Amniotic epithelial cell (primary cell): ENCODE data around the gene ARHGEF7.

ENCODE experiments used
- DNase-seq: peaks from one replicate; pipeline ENCODE4 v3.0.0-alpha.2; 2010; ENCODE audit warnings: low read depth

Gene ARHGEF7

DNA sequence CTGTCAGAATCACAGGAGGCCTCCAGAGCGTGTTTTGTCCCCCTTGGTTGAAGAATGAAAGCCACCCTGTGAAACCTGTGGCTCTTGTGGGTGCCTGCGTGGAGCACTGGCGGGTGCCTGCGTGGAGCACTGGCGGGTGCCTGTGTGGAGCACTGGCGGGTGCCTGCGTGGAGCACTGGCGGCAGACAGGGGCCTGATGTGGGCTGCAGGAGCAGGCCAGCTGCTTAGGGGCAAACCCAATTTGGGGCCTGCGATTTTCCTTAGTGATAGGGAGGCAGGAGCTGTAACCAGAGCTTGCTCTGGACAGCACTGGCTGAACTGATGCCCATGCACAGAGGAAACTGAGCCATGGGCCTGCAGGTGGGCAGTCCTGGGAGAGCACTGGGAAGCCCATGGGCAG is 24.3 kb downstream of the ARHGEF7 start:
- DNase-seq, result no peak

DNA sequence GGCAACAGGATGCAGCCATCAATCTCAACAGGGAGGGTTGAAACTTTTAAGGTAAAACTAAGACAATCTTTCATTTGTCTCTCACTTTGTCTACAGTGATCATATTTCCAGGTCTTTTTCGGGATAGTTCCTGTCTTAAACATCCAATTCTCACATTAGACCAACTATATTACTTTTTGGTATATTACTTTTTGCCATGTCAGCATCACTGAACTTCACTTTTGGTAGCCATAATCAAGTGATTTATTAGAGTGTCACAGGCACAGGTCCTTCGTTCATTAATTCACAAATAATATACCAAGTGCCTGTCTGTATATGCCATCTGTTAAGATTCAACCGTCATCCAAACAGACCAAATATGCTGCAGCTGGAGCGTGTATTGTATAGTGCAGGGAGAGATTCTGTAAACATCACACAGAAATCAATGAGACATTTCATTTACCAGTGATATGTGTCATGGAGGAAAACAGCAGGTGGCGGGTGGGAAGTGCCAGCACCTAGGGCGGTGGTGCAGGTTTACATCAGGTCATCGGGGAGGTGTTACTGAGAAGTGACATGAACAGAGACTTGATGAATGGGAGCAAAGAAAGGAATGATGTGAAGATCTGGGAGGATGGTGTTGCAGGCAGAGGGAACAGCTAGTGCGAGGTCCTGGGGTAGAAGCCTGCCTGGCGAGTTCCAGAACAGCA is 24.9 kb downstream of the ARHGEF7 start:
- no peak for DNase-seq

DNA sequence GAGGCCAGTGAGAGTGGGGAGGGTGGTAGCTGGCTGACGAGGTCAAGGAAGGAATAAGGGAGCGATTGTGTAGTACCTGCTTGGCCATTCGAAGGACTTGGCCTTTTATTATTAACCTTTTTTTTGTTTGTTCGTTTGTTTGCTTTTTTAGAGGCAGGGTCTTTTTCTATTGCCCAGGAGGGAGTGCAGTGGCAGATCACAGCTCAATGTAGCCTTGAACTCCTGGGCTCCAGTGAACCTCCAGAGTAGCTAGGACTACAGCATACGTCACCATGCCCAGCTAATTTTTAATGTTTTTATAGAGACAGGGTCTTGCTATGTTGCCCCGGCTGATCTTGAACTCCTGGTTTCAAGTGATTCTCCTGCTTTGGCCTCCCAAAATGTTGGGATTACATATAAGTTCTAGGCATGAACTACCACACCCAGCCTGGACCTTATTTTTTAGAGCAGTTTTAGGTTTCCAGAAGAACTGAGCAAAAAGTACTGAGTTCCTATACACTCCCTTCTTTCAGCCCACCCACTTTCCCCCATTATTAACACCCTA is 25.5 kb downstream of the ARHGEF7 start:
- DNase-seq, result no peak

DNA sequence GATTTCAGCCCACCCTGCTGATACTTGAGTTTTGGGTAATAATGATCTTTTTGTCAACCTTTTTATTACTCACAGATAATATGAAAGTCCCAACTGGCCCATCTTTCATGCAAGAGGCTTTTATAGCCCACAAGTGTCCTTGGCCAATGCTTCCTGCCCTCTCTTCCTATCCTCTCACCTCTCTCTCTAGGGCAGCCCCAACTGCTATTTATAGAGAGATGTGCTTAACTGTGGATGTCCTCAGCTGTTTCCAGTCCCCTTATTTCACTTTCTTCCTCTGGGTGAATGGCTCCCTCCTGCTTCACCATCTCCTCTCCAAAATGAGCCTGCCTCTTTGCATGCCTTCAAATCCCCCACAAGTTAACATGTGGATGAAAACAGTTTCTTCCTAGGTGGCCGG is 27.4 kb downstream of the ARHGEF7 start:
- no peak for DNase-seq

DNA sequence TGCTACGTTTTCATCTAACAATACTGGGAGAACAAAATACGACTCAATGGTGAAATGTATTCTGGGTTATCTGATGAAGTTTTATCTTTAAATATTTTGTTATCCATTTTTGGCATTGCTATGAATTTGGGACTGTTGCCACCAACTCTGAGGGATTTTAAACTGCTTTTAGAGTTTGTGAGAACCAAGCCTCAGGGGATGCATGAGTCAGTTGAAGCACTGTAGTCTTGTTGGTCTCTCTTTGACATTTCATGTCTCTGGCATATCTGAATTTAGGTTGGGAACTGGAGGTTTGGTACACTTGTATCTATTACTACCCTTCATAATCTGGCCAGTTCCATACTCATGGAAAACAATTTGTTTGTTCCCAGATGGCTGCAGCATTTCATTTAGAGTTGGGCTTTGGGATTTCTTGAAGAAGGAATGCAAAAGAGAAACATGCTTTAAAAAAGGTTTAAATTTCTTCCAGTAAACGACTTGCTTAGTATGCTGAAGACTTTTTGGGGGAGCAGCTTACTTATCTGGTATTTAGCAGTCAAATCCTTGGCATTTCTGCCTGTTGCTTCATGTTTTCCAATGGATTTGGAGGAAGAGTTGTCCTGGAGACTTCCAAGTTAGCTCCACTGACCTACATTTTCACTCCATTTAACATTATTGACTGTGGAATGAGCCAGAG is 28.9 kb downstream of the ARHGEF7 start:
- no peak for DNase-seq

DNA sequence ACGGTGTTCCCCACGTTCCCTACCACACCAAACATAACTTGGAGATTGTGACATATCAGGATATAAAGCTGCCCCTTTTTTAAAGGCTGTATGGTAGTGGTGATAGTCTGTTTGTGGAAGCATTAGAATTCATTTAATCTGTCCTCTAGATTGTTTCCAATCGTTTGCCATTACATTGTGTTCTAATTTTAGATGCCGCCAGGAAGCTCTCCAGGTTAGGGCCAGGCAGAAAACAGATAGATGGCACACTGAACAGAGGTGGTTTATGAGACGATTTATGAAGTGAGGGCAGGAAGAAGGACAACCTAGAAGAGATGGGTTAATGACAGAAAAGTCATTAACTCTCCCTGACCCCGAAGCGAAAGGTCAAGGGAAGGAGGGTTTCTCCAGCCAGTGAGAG is 30.0 kb downstream of the ARHGEF7 start:
- no peak for DNase-seq

DNA sequence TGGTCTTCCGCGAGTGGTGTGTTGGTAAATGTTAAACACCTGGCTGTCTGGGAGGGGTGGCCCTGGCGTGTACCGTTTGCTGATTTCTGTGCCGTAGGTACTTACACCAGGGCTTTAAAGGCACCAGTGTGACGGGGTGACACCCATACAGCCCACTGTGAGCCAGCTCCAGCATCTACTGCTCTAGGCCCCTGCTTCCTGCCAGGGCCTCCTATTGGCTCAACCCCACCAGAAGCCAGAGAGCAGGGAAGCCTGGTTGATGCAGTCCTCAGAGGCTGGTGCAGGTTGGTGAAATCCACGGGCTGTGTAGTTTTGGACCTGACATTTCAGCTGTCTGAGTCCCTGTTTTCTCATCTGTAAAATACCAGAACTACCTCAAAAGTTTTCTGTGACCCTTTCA is 30.4 kb downstream of the ARHGEF7 start:
- no peak for DNase-seq

DNA sequence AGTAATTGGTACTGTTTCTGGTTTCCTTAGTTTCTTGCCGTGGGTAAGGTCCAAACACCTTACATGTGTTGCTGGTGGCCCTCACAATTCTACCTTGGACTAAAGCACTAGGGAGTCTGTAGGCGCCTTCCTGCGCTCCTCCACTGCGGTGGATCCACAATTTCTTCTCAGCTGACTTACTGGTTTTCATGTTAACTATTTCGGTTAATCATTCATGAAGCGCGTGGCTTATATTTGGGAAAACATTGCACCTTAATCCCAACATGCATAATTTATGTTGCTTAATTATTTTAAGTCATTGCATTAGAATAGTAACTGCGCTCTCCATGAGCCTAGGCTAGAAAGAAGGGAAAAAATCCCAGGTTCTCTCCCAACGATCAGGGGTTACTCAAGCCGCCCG is 37.7 kb downstream of the ARHGEF7 start:
- no peak for DNase-seq

DNA sequence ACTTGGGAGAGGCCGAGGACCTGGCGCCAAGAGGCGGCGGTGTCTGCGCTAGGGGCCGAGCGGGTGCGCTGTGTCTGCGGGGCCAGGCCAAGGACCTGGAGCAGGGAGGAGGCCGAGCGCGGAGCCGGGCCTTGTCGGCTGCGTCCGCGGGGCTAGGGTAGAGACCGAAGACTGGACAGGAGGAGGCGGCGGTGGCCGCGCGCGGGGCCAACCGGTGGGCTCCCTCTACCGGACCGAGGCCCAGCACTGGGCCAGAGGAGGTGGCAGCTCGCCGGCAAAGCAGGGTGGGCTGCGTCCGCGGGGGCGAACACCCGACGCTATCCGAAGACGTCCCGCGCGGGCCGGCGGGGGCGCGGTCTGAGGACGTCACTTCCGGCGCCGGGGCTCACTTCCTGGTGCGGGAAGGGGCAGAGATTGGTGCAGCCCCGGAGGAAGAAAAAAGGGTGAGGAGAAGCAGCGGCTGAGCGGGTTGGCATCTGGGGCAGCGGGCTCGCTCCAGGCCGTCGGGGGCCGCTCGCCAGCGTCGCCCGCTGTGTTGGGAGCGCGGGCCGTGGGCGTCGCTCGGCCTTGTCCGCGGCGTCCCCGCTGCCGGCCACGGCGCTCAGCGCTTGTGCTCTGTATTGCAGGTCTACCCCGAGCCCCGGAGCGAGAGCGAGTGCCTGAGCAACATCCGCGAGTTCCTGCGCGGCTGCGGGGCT is 38.3 kb downstream of the ARHGEF7 start:
- DNase-seq, result peak; percentile 87

DNA sequence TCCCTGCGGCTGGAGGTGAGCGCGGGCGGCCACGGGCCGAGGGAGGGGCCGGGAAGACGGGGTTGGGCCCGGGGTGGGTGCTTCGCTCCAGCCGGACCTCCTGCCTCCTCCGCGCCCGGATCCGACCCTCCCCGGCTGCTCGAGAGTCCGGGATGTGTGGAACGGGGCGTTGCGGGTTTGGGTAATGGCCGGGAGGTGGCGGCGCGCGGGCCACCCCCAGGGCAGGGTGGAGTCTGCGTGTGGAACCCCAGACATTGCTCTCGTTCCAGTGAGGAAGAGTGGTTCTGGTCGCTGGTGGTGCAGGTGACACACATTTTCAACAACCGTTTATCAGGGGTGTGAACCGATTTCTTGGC is 38.8 kb downstream of the ARHGEF7 start:
- DNase-seq, result no peak

DNA sequence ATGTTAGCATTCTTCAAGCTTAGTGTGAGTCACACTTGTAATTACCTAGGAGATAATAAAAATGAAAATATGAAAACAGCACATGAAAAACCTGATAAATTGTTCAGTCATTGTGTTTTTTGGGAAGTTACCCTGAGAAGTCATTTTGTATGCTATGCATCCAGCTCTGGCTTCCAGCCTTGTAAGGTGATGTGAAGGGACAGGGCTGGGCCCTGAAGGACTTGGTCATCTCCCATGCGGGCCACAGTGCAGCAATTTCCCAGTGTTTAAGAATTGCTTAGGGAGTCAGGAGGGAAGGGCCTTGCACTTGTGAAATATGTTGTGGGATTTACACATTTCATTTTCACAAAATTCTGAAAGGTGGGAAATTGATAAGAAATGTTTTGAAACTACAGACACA is 41.3 kb downstream of the ARHGEF7 start:
- no peak for DNase-seq

DNA sequence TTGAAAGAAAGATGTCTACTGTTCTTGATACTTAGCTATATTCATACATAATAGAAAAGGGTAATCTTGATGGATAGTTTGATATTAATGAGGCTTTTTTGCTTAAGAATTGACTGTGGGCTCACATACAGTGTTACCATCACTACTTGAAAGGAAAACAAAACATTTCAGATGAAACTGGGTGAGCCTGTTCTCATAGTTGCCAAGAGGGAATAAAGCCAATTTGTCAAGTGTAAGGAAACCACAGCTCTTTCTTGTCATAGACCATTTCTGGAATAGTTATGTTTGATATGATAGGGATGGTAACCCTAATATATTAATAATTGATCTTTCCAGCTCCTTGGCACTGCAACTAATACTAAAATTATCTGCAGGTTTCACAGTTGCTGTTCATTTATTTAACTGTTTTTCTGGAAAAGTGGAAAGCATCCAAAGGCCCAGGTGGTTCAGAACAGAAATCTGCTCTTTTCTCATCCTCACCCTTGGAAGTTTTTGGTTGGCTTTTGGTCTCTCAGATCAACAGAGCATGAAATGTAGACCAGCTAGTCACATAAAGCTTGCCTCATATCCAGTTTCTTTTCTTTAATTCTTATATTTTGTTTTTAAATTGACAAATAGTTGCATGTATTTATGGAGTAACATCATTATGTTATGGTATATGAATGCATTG is 43.2 kb downstream of the ARHGEF7 start:
- DNase-seq, result no peak

DNA sequence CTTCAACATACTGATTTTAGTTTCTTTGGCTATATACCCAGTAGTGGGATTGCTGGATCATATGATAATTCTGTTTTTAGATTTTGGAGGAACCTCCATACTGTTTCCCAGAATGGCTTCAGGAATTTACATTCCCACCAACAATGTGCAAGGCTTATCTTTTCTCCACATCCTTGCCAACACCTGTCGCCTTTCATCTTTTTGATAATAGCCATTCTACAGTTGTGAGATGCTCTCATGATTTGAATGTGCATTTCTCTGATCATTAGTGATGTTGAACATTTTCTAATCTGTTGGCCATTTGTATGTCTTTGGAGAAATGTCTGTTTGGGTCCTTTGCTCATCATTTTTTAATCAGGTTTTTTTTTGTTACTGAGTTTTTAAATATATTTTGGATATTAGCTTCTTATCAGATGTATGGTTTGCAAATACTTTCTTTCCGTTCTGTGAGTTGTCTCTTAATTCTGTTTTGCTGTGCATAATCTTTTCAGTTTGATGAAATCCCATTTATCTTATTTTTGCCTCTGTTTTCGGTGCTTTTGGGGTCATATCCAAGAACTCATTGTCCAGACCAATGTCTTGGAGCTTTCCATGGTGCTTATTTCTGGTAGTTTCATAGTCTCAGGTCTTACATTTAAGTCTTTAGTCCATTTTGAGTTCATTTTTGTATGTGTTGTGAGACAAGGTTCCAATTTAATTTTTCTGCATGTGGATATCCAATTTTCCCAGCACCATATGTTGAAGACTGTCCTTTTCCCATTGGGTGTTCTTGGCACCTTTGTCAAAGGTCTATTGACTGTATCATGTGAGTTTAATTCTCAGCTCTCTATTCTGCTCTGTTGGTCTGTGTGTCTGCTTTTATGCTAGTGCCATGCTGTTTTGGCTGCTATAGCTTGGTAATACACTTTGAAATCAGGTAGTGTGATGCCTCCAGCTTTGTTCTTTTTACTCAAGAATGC is 44.5 kb downstream of the ARHGEF7 start:
- DNase-seq, result no peak

DNA sequence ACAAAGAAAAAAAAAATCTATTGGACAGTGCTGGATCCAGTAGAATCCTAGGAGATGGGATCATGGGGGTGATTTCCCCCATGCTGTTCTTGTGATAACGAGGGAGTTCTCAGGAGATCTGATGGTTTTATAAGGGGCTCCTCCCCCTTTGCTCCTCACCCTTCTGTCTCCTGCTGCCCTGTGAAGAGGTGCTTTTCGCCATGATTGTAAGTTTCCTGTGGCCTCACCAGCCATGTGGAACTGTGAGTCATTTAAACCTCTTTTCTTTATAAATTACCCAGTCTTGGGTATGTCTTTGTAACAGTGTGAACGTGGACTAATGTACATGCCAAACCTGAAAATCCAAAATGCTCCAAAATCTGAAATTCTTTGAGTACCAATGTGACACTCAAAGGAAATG is 45.5 kb downstream of the ARHGEF7 start:
- no peak for DNase-seq

DNA sequence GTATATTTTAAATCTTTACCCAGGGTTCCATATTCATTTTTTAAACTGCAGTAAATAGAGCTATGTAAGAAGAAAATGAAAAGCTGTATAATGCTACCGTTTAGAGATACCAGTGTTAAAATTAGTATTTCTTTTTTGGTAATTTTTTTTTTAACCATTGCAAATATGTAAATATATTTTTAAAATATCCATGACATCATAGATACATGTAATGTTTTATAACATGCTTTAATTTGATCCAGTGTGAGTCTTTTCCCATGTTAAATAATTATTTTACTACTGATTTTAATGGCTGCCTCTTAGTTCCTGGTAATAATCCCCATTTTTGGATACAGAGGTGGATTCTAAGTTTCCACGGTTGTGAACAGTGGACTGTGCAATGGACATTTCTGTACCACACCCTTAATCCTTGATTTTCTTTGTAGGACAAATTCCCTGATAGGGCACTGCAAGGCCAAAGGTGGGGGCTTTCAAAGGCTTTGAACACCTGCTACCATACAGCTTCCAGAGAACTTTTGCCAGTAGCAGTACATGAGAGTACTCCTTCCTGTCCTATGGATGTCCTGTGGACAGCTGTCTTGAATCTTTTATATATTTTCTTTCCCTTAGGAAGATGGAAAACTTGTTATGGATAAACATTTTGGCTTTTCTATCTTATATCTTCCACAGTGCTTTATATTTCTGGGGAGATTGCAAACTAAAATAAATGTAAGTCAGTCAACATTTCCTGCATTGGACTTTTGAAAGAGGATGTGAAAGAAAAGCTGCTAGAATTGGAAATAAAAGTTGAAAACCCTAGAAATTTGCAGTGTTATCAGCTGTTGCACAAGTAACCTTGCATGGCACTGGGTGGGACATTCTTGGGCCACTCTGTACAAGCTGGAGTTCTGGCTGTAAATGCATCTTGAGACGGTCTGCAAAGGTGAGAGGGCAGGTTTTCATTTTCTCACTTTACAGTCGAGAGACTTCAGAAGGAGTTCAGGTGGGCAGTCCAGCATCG is 46.8 kb downstream of the ARHGEF7 start:
- no peak for DNase-seq

DNA sequence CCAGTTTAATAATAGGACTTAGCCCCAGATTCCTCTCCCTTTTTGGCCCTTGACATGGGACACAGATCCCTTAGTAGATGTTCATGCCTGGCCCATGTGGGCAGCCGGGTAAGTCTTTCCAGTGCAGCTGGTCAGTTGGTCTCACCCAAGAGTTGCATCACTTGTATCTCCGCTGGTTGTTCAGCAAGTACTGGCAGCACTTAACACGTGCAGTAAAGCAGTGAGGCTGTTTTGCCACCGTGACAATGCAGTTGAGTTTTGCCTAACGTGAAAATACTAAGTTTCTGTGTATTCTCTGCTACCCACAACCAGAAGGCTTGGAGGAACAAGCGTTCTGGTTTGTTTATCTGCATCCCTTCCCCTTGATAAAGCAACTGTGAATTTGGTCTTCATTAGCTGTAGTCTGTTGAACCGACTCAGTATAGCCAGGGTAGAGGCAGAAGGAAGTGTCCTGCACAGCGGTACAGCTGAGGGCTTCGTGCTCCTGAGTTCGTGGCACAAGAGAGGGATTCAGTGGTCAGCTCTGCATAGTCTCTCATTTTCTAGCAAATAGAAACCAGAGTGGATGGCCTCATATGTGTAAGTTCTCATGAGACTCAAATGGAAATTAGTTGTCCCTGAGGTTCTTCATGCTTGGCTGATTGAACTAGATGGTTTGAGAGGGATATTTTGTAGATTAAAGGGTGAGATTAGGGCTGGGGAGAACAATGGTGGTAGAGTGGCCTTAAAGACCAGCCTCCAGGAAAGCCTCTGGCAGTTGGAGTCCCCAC is 50.3 kb downstream of the ARHGEF7 start:
- no peak for DNase-seq

DNA sequence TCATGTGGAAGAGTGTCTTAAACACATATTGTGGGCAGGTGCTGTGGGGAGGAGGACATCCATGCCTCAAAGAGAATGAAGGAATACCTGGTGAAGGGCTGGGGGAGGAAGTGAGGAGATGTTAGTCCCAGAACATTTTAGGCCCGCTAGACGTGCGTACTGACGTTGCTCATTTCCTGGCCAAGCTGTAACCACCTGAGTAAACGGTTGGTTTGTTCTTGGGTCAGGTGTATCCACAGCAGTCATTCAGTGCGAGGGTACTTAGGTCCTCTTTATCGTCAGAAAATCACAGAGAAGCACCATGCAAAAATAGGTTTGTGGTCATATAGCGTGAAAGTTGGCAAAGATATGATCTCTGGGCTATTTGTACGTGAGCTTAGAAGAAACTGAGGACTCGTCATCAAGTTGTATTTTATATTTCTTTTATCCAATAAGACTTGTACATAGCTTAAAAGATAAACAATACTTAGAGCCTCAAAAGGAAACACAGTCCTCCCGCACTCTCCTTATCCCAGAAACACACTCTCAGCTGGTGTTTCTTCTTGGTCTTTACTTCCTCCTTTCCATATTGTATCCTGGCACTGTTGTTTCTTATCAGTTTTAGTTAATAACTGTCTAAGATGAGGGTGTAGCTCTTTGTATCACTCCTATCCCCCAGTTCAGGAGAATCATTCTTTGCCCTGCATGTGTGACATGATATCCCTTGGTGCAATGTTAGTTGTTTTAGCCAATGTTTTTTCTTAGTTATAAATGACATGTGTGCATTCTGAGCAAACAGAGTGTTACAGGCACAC is 52.0 kb downstream of the ARHGEF7 start:
- DNase-seq, result no peak

DNA sequence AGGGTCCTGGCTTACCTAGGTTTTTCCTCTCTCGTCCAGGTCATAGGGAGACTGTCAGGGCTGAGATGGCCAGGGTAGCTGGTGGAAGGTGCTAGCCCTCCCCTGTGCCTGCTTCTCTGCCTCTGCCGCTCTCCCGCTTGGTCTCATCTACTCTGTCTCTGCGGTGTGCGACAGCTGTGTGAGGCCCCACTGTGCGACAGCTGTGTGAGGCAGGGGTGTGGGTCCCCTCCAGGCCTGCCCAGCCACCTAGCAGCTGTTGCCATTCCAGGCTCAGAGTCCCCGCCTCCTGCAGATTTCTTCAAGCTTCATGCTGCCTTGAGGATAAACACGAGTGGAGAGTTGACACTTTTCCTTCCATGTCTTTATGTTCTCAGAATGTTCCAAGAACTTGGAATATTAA is 53.0 kb downstream of the ARHGEF7 start:
- no peak for DNase-seq

DNA sequence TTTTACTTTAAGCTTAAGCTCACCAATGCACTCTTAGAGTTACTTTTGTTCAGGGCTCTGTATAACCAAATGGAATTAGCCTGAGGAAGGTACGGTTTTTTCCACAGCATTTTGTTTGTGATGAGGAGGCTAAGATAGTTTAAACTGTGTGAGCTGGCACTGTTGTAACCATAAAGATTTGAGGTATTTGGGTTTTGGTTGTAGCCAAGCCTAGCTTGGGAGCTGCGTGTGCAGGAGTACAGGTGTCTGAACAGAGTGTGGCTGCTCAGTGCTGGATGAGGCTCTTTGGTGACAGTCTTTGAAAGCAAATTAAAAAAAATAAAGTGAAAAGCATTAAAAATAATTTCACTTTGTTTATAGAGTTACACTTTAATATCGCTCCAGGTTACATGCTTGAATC is 56.0 kb downstream of the ARHGEF7 start:
- no peak for DNase-seq
